Activated naive CD4-positive, alpha-beta T cell treated with anti-CD3 and anti-CD28 coated beads, Interleukin-2, amount 10 ng/mL, durations not matched to agents 7 days and 5 days (primary cell): ENCODE measurements around the gene GTF2E1.
A peak's percentile ranks its signal among the peaks of the same experiment; 100 is the strongest.
"Not testable (repeated sequence)": the region's sequence is repeated elsewhere in the genome, so short reads cannot be mapped to it uniquely, and the experiment has no call there.

ENCODE experiments used
- CTCF ChIA-PET: fragments of 350-600 bp; sonication (Branson Sonifier 250); formaldehyde crosslinking; loops from one replicate; lab custom pipeline; 2021; ENCODE audit warnings: antibody characterized with exemption; lab: Charles Lee
- DNase-seq: peaks from one replicate; pipeline ENCODE4 v3.0.0-alpha.2; 2020
- H3K27ac Mint-ChIP-seq: one replicate; pipeline ENCODE4 v1.8.0; 2021; ENCODE audit warnings: mild to moderate bottlenecking, moderate library complexity, mixed read lengths
- H3K27me3 Mint-ChIP-seq: one replicate; pipeline ENCODE4 v1.8.0; 2021; ENCODE audit warnings: mild to moderate bottlenecking, mixed read lengths
- H3K36me3 Mint-ChIP-seq: one replicate; pipeline ENCODE4 v1.8.0; 2021; ENCODE audit warnings: mixed read lengths
- H3K4me1 Mint-ChIP-seq: one replicate; pipeline ENCODE4 v1.8.0; 2021; ENCODE audit warnings: mixed read lengths
- H3K4me3 Mint-ChIP-seq: one replicate; pipeline ENCODE4 v1.8.0; 2021; ENCODE audit warnings: mild to moderate bottlenecking, moderate library complexity, mixed read lengths
- H3K9me3 Mint-ChIP-seq: one replicate; pipeline ENCODE4 v1.8.0; 2021; ENCODE audit warnings: mixed read lengths

Gene GTF2E1

GRCh38 chr3:120741837-120742197 is 727 bp upstream of the GTF2E1 start:
- H3K4me1 Mint-ChIP-seq, result peaks cover 44% of the 10 kb centered on the region
- peaks cover 25% of the 10 kb centered on the region for H3K36me3 Mint-ChIP-seq
- H3K27ac Mint-ChIP-seq, result peak overlapping the region; percentile 98
- H3K9me3 Mint-ChIP-seq, result peaks cover 7% of the 10 kb centered on the region
- H3K27me3 Mint-ChIP-seq, result no peaks in the 10 kb centered on the region
- peak overlapping the region; percentile 84 for H3K4me3 Mint-ChIP-seq
- DNase-seq, result no peak
- CTCF ChIA-PET, result no interaction called here

- H3K27ac Mint-ChIP-seq, result peak overlapping the region; percentile 98
- no peak for DNase-seq
- H3K4me1 Mint-ChIP-seq, result peaks cover 44% of the 10 kb centered on the region
- peaks cover 20% of the 10 kb centered on the region for H3K36me3 Mint-ChIP-seq
- peak overlapping the region; percentile 84 for H3K4me3 Mint-ChIP-seq
- peaks cover 1% of the 10 kb centered on the region for H3K9me3 Mint-ChIP-seq
- H3K27me3 Mint-ChIP-seq, result no peaks in the 10 kb centered on the region
- CTCF ChIA-PET, result interaction anchor here (1.3 kb wide), 1 partner anchor 175 kb away, joined by 4 read pairs; no protein-coding TSS in a partner anchor
Observed at GRCh38 chr3:120742849-120743365, 363 bp downstream of the GTF2E1 start.

GRCh38 chr3:120743556-120744195 is 1.1 kb downstream of the GTF2E1 start:
- DNase-seq, result no peak
- CTCF ChIA-PET, result interaction anchor here (1.3 kb wide), 1 partner anchor 176 kb away, joined by 4 read pairs; no protein-coding TSS in a partner anchor
- H3K4me1 Mint-ChIP-seq, result peaks cover 42% of the 10 kb centered on the region
- H3K27ac Mint-ChIP-seq, result peak overlapping the region; percentile 98
- H3K27me3 Mint-ChIP-seq, result no peaks in the 10 kb centered on the region
- H3K9me3 Mint-ChIP-seq, result peaks cover 1% of the 10 kb centered on the region
- H3K4me3 Mint-ChIP-seq, result peak overlapping the region; percentile 84
- H3K36me3 Mint-ChIP-seq, result peaks cover 16% of the 10 kb centered on the region

- DNase-seq, result no peak
- Mint-ChIP-seq H3K9me3 (no peaks in the 10 kb centered on the region), H3K4me3 (no peak overlapping the region), H3K27me3 (no peaks in the 10 kb centered on the region), H3K36me3 (peaks cover 14% of the 10 kb centered on the region), H3K27ac (no peak overlapping the region), H3K4me1 (peaks cover 42% of the 10 kb centered on the region)
- CTCF ChIA-PET, result no interaction called here
Observed at GRCh38 chr3:120745466-120745865, 2.9 kb downstream of the GTF2E1 start.

- Mint-ChIP-seq H3K4me1 (peaks cover 4% of the 10 kb centered on the region), H3K9me3 (no peaks in the 10 kb centered on the region), H3K4me3 (no peak overlapping the region), H3K27me3 (no peaks in the 10 kb centered on the region), H3K36me3 (peaks cover 37% of the 10 kb centered on the region), H3K27ac (no peak overlapping the region)
- no peak for DNase-seq
- CTCF ChIA-PET, result no interaction called here
Observed at GRCh38 chr3:120749843-120750242, 7.3 kb downstream of the GTF2E1 start.

- H3K4me3 Mint-ChIP-seq, result no peak overlapping the region
- CTCF ChIA-PET, result interaction anchor here (1.2 kb wide), 1 partner anchor 43 kb away, joined by 3 read pairs; no protein-coding TSS in a partner anchor
- no peak overlapping the region for H3K27ac Mint-ChIP-seq
- peaks cover 4% of the 10 kb centered on the region for H3K9me3 Mint-ChIP-seq
- no peaks in the 10 kb centered on the region for H3K27me3 Mint-ChIP-seq
- no peaks in the 10 kb centered on the region for H3K4me1 Mint-ChIP-seq
- peaks cover 52% of the 10 kb centered on the region for H3K36me3 Mint-ChIP-seq
- DNase-seq, result no peak
Observed at GRCh38 chr3:120752230-120752629, 9.7 kb downstream of the GTF2E1 start.

GRCh38 chr3:120752865-120753264 is 10.3 kb downstream of the GTF2E1 start:
- Mint-ChIP-seq H3K4me3 (no peak overlapping the region), H3K4me1 (no peaks in the 10 kb centered on the region), H3K36me3 (peaks cover 51% of the 10 kb centered on the region), H3K27ac (no peak overlapping the region), H3K9me3 (peaks cover 4% of the 10 kb centered on the region), H3K27me3 (no peaks in the 10 kb centered on the region)
- CTCF ChIA-PET, result interaction anchor here (1.2 kb wide), 1 partner anchor 42 kb away, joined by 3 read pairs; no protein-coding TSS in a partner anchor
- no peak for DNase-seq

GRCh38 chr3:120753810-120754209 is 11.3 kb downstream of the GTF2E1 start:
- CTCF ChIA-PET, result no interaction called here
- H3K27ac Mint-ChIP-seq, result no peak overlapping the region

GRCh38 chr3:120756061-120756460 is 13.5 kb downstream of the GTF2E1 start:
- no peaks in the 10 kb centered on the region for H3K27me3 Mint-ChIP-seq
- no peak overlapping the region for H3K27ac Mint-ChIP-seq
- peaks cover 6% of the 10 kb centered on the region for H3K9me3 Mint-ChIP-seq
- no peaks in the 10 kb centered on the region for H3K4me1 Mint-ChIP-seq
- DNase-seq, result no peak
- CTCF ChIA-PET, result no interaction called here
- H3K36me3 Mint-ChIP-seq, result peaks cover 53% of the 10 kb centered on the region
- H3K4me3 Mint-ChIP-seq, result no peak overlapping the region

More at GRCh38 chr3:120753810-120754209, 11.3 kb downstream of the GTF2E1 start:
- no peak for DNase-seq
- Mint-ChIP-seq H3K27me3 (no peaks in the 10 kb centered on the region), H3K9me3 (peaks cover 4% of the 10 kb centered on the region), H3K36me3 (peaks cover 57% of the 10 kb centered on the region), H3K4me3 (no peak overlapping the region), H3K4me1 (no peaks in the 10 kb centered on the region)

GRCh38 chr3:120758551-120758950 is 16.0 kb downstream of the GTF2E1 start:
- H3K9me3 Mint-ChIP-seq, H3K4me1 Mint-ChIP-seq, DNase-seq, H3K27ac Mint-ChIP-seq, H3K4me3 Mint-ChIP-seq, H3K27me3 Mint-ChIP-seq, CTCF ChIA-PET: not testable (repeated sequence)
- peaks cover 41% of the 10 kb centered on the region for H3K36me3 Mint-ChIP-seq

- CTCF ChIA-PET, result no interaction called here
- Mint-ChIP-seq H3K9me3 (peaks cover 2% of the 10 kb centered on the region), H3K4me1 (peaks cover 11% of the 10 kb centered on the region)
Observed at GRCh38 chr3:120762615-120763014, 20.1 kb downstream of the GTF2E1 start.

GRCh38 chr3:120763601-120764000 is 21.1 kb downstream of the GTF2E1 start:
- CTCF ChIA-PET, result no interaction called here
- Mint-ChIP-seq H3K27ac (no peak overlapping the region), H3K4me1 (peaks cover 11% of the 10 kb centered on the region), H3K36me3 (peaks cover 10% of the 10 kb centered on the region), H3K9me3 (peaks cover 2% of the 10 kb centered on the region), H3K27me3 (no peaks in the 10 kb centered on the region), H3K4me3 (no peak overlapping the region)
- DNase-seq, result no peak

More at GRCh38 chr3:120762615-120763014, 20.1 kb downstream of the GTF2E1 start:
- Mint-ChIP-seq H3K27ac (no peak overlapping the region), H3K27me3 (no peaks in the 10 kb centered on the region), H3K4me3 (no peak overlapping the region), H3K36me3 (peaks cover 14% of the 10 kb centered on the region)
- DNase-seq, result no peak

- H3K4me3 Mint-ChIP-seq, result no peak overlapping the region
- no peak for DNase-seq
- CTCF ChIA-PET, result no interaction called here
- no peak overlapping the region for H3K27ac Mint-ChIP-seq
- peaks cover 11% of the 10 kb centered on the region for H3K4me1 Mint-ChIP-seq
- H3K27me3 Mint-ChIP-seq, result no peaks in the 10 kb centered on the region
- peaks cover 7% of the 10 kb centered on the region for H3K36me3 Mint-ChIP-seq
- peaks cover 2% of the 10 kb centered on the region for H3K9me3 Mint-ChIP-seq
Observed at GRCh38 chr3:120764206-120764605, 21.7 kb downstream of the GTF2E1 start.

- Mint-ChIP-seq H3K9me3 (no peaks in the 10 kb centered on the region), H3K4me3 (no peak overlapping the region), H3K27ac (no peak overlapping the region), H3K27me3 (no peaks in the 10 kb centered on the region), H3K4me1 (peaks cover 11% of the 10 kb centered on the region), H3K36me3 (peaks cover 6% of the 10 kb centered on the region)
- DNase-seq, result no peak
- CTCF ChIA-PET, result interaction anchor here (1.5 kb wide), 1 partner anchor 29 kb away, joined by 4 read pairs; no protein-coding TSS in a partner anchor
Observed at GRCh38 chr3:120765830-120766493, 23.4 kb downstream of the GTF2E1 start.
